HG03060 (cell line): ENCODE data around the gene POLDIP2.

Experiments used
- ATAC-seq: cut with Tn5 transposase; IDR thresholded peaks from one replicate; pipeline ENCODE4 v1.9.1; 2021; ENCODE audit warnings: low read depth, moderate number of reproducible peaks; ENCODE audit not compliant: unreplicated experiment

Gene POLDIP2

DNA sequence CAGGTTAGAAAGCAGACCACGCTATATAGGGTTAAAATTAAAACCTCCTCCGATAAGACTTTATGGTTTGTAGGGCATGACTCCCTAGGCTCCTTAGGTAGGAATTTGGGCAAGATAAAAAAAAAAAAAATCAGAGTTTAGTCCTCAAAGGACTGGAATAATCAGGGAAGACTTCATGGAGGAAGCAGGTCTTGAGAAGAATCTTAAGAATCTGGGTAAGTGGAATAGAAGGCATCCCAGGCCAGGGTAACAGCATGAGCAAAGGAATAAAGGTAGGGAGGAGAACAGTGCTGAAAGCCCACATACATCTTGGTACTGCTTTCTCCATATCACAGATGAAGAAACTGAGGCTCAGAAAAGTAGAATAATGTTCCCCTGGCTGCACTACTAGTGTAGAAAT lies 33.2 kb upstream of the POLDIP2 start:
- ATAC-seq = no peak

DNA sequence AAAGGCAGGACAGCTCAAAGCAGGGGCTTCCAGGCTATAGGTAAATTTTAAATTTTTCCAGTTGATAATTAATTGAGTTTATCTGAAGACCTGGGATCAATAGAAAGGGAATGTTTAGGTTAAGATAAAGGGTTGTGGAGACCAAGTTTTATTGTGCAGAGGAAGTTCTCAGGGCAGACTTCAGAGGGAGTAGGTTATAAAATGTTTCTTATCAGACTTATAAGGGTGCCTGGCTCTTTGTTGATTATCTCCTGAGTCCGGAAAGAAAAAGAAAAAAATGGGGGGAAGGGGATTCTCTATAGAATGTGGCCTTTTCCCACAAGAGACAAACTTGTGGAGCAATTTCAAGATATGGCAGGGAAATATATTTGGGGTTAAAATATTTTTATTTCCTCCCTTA lies 32.8 kb upstream of the POLDIP2 start:
- no peak for ATAC-seq

DNA sequence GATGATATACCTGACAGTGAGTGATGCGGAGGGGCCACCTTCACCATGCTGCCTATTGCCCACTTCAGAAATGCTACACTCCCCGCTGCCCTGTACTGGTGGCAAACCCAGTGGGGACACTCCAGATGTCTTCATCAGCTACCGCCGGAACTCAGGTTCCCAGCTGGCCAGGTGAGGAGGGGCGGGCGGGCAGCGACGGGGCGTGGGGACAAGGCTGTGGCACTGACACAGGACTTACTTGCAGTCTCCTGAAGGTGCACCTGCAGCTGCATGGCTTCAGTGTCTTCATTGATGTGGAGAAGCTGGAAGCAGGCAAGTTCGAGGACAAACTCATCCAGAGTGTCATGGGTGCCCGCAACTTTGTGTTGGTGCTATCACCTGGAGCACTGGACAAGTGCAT lies 30.8 kb upstream of the POLDIP2 start:
- no peak for ATAC-seq

DNA sequence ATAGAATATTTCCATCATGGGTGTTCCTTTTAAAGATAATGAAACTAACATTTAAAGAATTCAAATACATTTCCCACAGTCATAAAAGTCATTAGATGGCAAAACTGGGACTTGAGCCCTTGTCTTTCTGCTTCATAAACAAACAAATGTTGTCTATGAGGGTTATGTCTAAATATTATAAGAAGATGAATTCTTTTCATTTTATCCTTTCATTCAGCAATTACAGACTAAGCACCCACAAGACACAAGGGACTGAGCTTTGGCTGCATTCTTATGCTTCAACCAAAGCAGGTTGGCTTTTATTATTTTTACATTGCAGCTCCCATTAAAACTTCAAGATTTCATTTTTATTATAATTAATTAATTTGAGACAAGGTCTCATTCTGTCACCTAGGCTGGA lies 29.1 kb upstream of the POLDIP2 start:
- no peak for ATAC-seq

DNA sequence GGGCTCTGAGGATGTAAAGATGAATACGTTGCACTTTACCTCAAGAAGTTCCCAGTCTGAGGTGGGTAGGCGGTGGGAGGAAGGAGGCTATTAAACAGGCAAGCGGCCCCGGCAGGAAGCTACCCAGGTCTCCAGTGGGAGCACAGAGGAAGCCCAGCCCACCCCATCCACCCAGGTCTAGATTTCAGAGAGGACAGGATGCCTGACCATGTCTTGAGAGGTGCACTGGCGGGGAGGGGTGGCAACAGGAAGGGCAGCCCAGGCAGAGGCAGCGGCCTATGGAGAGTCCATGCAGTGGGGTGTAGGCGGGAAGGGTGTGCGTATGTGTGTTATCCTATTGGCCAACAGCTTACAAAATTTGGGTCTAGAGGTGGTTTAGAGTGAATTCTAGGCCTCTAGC lies 28.1 kb upstream of the POLDIP2 start:
- ATAC-seq = no peak

DNA sequence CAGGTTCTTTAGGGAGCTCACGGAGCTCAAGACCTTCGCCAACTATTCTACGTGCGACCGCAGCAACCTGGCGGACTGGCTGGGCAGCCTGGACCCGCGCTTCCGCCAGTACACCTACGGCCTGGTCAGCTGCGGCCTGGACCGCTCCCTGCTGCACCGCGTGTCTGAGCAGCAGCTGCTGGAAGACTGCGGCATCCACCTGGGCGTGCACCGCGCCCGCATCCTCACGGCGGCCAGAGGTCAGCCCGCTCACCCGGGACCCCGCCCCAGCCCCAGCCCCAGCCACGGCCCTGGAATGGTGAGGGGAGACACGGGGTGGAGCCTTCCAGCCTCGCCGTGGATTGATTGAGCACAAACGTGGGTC lies 27.7 kb upstream of the POLDIP2 start:
- ATAC-seq = no peak

DNA sequence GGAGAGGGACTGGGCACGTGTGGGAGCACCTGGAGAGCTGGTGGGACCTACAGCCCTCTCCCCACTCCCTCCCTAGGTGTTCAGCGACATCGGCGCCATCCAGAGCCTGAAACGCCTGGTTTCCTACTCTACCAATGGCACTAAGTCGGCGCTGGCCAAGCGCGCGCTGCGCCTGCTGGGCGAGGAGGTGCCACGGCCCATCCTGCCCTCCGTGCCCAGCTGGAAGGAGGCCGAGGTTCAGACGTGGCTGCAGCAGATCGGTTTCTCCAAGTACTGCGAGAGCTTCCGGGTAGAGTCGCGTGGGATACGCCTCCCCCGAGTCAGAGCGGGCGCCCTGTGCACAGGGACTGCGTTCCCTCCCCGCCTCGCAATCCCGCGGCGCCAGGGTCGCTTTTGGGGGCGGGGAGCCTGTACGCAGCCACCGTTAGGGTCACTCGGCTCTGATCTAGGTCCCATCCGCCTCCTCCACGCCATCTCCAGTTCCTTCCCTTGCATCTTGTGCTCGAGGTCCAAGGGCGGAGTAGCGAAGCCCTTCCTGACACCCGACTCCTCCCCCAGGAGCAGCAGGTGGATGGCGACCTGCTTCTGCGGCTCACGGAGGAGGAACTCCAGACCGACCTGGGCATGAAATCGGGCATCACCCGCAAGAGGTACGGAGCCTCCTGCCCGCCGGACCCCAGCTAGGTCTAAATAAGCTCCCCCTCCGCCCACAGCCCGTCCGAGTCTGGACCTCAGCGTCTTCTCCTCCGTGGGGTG lies 27.1 kb upstream of the POLDIP2 start:
- ATAC-seq = no peak

DNA sequence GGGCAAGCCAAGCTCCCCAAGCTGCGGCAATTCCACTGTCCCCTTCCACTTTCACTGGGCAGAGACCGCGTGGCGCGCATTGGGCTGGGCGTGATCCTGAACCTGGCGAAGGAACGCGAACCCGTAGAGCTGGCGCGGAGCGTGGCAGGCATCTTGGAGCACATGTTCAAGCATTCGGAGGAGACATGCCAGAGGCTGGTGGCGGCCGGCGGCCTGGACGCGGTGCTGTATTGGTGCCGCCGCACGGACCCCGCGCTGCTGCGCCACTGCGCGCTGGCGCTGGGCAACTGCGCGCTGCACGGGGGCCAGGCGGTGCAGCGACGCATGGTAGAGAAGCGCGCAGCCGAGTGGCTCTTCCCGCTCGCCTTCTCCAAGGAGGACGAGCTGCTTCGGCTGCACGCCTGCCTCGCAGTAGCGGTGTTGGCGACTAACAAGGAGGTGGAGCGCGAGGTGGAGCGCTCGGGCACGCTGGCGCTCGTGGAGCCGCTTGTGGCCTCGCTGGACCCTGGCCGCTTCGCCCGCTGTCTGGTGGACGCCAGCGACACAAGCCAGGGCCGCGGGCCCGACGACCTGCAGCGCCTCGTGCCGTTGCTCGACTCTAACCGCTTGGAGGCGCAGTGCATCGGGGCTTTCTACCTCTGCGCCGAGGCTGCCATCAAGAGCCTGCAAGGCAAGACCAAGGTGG lies 24.0 kb upstream of the POLDIP2 start:
- no peak for ATAC-seq

DNA sequence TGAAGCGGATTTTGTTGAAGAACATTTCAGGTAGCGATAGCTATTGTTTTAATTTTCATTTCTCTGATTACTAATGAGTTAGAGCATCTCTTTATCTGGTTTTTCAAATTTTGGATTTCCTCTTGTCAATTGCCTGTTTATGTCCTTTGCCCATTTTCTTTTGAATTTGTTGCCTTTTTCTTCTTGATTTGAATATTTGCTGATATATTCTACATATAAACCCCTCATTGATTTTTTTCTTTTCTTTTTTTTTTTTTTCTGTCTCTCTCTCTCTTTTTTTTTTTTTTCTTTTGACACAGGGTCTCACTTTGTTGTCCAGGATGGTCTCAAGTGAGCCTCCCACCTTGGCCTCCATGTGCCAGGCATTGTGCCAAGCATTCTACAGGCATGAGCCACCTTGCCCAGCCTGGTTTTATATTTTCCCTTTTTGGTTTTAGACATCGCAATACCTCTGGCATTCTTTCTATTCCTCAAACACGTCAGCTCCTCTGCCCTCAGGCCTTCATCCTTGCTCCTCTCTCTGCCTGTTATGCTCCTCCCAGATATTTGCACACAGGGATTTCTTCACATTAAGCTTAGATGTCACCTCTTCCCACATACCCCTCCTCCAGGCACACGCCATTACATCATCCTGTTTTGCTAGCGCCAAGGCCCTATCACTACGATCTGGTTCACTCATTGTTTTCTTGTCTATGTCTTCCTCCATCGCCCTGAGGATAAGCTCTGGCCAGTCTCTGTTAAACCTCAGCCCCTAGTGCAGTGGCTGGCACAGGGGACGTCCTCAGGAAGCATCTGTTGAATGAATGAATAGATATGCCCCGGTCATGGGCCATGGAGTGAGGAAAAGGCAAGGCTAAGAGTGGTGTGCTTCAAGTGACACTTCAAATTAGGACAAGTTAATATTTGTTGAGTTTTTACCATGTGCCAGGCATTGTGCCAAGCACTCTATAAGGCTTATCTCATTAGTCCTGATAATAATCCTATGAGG lies 22.8 kb upstream of the POLDIP2 start:
- ATAC-seq = no peak

DNA sequence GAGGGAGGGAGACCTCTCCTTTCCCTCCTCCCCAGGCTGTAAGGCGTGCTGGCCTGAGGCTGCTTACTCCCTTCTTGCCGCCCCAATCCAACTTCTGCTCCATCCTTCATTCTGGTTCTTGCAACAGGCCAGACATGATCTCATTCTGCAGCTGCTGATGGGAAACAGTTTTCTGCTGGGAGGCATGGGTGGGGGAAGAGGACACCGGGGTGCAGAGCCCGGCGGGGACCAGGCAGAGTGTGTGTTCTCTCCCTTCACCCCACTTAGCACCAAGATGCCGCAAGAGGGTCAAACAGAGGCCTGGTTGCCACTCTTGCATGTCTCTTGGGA lies 15.6 kb upstream of the POLDIP2 start:
- ATAC-seq = no peak

DNA sequence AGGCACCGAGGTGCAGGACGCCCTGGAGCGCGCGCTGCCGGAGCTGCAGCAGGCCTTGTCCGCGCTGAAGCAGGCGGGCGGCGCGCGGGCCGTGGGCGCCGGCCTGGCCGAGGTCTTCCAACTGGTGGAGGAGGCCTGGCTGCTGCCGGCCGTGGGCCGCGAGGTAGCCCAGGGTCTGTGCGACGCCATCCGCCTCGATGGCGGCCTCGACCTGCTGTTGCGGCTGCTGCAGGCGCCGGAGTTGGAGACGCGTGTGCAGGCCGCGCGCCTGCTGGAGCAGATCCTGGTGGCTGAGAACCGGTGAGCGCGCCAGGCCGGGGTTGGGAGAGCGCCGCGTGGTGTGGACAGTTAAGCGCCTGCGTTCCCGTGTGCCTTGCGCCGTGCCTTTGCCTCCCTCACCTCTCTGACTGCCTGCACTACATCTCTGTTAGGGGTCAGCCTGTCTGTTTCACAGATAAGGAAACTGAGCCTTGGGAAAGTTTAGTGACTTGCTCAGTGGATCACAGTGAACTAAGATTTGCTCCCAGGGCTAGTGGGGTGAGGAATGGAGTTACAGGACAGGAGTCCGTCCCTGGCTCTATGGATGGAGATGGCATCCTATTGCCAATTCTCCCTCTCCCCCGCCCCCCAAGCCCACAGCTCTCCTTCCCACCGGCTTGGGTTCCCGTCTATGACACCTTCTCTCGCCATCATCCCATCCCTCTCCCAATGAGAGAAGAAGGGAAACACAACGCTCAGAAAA lies 15.0 kb upstream of the POLDIP2 start:
- no peak for ATAC-seq

DNA sequence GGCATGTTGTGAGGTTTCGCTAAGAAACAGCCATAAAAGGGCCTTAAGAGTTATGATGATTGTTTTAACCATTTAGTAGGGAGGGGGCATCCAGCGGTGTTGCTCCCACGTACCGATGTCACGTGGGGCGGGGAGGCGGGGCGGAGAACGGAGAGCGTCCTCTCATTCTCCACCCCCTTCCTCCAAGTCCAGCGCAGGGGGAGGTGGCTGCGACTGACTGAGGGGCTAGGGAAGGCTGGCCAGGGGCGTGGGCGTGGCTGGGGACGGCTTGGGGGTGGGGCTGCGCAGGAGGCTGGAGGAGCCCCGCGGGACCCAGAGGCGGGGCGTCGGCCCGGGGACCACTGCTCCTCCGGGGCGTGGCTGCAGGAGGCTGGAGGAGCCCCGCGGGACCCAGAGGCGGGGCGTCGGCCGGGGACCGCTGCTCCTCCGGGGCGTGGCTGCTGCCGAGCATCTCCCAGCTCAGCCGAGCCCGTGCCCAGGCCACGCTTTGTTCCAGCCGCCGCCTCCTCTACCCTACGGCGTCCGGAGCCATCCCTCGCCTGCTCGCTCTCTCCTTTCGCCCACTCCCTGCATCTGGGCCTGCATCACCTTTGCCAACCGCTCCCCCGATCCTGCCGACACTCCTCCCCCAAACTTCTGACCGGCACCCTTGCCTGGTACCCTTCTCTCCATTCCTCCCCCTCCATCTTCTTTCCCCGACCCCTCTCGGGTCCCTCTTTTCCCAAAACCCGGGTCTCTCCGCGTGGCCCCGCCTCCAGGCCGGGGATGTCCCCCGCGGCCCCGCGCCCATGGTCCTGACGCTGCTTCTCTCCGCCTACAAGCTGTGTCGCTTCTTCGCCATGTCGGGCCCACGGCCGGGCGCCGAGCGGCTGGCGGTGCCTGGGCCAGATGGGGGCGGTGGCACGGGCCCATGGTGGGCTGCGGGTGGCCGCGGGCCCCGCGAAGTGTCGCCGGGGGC lies 14.2 kb upstream of the POLDIP2 start, which contains the start of gene SARM1:
SARM1 (plus strand) TSS at position 450 of the 958 bp plus-strand sequence; CDS start at position 789, 339 bp downstream.
- ATAC-seq = no peak

DNA sequence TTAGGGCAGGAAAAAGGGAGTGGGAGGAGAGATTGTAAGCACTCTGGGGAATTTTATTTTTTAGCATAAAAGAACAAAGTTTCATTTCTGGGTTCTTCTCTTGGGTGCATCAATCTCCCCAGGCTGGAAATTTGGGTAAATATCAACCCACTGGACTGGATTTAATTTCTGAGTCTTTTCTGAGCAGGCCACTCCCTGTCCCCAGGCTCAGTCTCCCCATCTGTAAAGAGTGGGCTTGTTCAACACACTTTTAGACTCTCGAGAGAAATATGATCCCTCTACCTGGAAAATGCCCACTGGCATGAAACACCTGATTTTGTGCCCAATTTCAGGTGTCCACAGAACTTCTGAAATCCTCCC lies 13.4 kb upstream of the POLDIP2 start:
- no peak for ATAC-seq

DNA sequence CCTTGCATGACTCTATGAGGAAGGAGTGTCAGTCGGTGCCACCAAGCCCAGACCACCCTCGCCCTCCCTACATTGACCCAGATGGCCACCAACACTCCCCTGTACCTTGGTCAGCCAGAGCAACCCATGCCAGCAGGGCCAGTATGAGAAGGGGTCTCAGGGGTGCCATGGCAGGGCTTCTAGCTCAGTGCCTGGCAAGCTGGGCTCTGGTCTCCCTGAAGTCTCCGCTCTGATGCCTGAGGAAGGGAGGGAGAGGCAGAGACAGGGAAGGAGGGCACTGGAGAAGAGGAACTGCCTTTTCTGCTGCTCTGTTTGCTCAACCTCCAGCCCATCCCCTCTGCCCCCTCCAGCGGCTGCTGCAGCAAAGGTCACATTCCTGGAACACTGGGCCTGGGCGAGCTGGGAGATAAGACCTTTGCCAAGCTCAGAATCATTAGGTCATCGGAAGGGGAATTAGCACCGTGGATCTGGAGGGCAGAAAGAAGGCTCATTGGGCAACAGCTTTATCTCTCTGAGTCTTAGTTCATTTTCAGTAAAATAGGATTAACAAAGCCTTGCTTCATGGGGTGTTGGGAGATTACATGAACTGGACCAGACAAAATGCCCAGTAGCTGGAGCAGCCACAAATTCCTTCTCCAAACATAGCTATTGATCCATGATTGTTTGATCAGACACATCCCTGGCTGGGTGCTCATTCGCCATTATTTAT lies 12.9 kb upstream of the POLDIP2 start, which contains the start of gene VTN:
VTN (minus strand) TSS at position 273 of the 709 bp plus-strand sequence; CDS start at position 169, 104 bp downstream.
- ATAC-seq = no peak

DNA sequence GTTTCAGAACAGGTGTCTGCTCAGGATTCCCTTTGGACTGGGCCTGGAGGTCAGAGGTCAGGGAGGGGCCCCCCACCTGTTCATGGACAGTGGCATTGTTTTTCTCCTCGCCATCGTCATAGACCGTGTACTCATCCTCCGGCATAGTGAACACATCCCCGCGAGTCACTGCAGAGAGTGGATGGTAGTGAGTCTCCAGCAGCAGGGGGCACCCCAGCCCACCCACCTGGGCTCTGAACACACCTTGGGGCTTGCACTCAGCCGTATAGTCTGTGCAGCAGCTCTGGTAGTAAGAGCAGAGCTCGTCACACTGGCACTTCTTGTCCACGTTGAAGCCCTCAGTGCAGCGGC lies 12.3 kb upstream of the POLDIP2 start:
- ATAC-seq = no peak

DNA sequence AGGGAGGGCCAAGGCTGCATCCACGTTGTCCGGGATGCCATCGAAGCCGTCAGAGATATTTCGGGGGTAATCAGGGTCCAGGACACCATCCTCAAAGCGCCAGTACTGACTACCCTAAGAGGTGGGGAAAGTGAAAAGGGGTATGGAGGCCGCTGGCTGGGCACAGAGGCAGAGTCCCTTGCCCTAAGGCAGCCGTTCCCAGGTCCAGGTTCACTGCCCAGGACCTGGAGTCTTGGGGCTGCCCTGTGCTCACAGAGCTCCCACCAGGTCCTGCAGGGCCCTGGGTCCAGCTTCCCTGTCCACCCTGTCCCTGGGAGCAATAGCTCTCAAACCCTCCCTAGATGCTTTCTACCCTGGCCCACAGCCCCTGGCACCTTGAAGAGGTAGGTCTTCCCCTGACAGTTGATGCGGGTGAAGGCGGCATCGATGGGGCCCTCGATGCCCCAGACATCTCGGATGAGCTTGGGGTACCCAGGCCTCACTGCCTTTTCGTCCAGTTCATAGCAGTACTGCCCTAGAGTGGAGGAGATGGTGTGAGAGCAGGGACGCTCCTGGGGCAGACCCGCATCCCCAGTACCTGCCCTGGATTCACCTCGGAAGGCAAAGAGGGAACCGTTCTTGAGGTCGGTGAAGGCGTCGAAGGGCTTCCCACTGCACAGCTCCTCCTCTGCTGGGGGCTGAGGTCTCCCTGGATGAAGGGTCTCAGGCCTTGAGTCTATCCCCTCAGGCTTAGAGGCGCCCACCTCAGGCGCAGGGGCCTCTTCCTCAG lies 11.8 kb upstream of the POLDIP2 start:
- no peak for ATAC-seq

DNA sequence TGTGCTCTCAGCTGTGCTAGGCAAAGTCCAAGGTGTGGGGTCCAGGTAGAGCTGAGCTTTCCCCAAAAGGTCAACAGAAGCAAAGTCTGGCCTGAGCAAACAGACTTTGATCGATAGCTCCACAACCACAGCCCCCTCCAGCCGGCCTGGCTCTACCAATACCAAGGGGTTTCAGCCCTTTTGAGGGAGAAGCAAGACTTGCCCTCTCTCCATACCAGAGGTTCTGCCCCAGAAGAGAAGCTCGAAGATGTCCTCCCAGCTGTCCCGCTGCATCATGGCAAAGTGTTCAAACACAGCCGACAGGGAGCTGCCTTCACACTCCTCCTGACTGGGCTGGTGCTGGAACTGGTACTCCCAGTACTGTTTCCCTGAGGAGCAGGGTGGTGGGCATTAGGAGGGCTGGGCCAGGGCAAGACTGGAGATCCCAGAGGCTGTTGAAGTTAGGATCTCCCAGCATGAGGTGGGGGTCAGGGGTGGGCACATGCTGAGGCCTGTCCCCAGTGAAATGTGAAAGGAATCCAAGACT lies 11.0 kb upstream of the POLDIP2 start:
- no peak for ATAC-seq
